Measurements from ENCODE around the gene SLC28A3. TPM values are rescaled to one million over a fixed set of nuclear protein-coding genes. Genes with fewer than 3 reads are reported as not detected.

The SLC28A3 gene
- total RNA-seq, 1 donor from 2014 or later = not detected

- Mint-ChIP-seq H3K4me3 (ENCODE audit: unreplicated experiment) (no peak overlapping the region), H3K36me3 (ENCODE audit: unreplicated experiment) (no peaks in the 10 kb centered on the region)
- TF ChIP-seq CTCF (IDR thresholded peaks at IDR 0.05) = no peak
Measured at GRCh38 chr9:84337252-84337651, 3.3 kb downstream of the SLC28A3 start.

GRCh38 chr9:84331119-84331809 is 9.3 kb downstream of the SLC28A3 start:
- Mint-ChIP-seq H3K27me3 (ENCODE audit: unreplicated experiment) (no peaks in the 10 kb centered on the region), H3K27ac (ENCODE audit: unreplicated experiment) (no peak overlapping the region), H3K4me1 (ENCODE audit: unreplicated experiment) (peaks cover 15% of the 10 kb centered on the region), H3K4me3 (ENCODE audit: unreplicated experiment) (no peak overlapping the region), H3K36me3 (ENCODE audit: unreplicated experiment) (peaks cover 2% of the 10 kb centered on the region), H3K9me3 (ENCODE audit: unreplicated experiment) (peaks cover 3% of the 10 kb centered on the region)
- peak; percentile 13 for DNase-seq (ENCODE audit: extremely low spot score, unreplicated experiment)
- TF ChIP-seq CTCF (IDR thresholded peaks at IDR 0.05) = no peak

More at GRCh38 chr9:84337252-84337651, 3.3 kb downstream of the SLC28A3 start:
- peak; percentile 51 for DNase-seq (ENCODE audit: extremely low spot score, unreplicated experiment)
- Mint-ChIP-seq H3K4me1 (ENCODE audit: unreplicated experiment) (peaks cover 14% of the 10 kb centered on the region), H3K27me3 (ENCODE audit: unreplicated experiment) (no peaks in the 10 kb centered on the region), H3K27ac (ENCODE audit: unreplicated experiment) (no peak overlapping the region), H3K9me3 (ENCODE audit: unreplicated experiment) (no peaks in the 10 kb centered on the region)

GRCh38 chr9:84330246-84330645 is 10.3 kb downstream of the SLC28A3 start:
- peaks cover 16% of the 10 kb centered on the region for H3K4me1 Mint-ChIP-seq (ENCODE audit: unreplicated experiment)
- no peak overlapping the region for H3K27ac Mint-ChIP-seq (ENCODE audit: unreplicated experiment)
- H3K36me3 Mint-ChIP-seq (ENCODE audit: unreplicated experiment) = peaks cover 2% of the 10 kb centered on the region
- TF ChIP-seq CTCF (IDR thresholded peaks at IDR 0.05) = no peak
- H3K4me3 Mint-ChIP-seq (ENCODE audit: unreplicated experiment) = no peak overlapping the region
- H3K27me3 Mint-ChIP-seq (ENCODE audit: unreplicated experiment) = no peaks in the 10 kb centered on the region
- H3K9me3 Mint-ChIP-seq (ENCODE audit: unreplicated experiment) = peaks cover 3% of the 10 kb centered on the region
- no peak for DNase-seq (ENCODE audit: extremely low spot score, unreplicated experiment)

GRCh38 chr9:84327184-84327583 is 13.4 kb downstream of the SLC28A3 start:
- no peak for DNase-seq (ENCODE audit: extremely low spot score, unreplicated experiment)
- no peak overlapping the region for H3K27ac Mint-ChIP-seq (ENCODE audit: unreplicated experiment)

More at GRCh38 chr9:84327184-84327583, 13.4 kb downstream of the SLC28A3 start:
- H3K27me3 Mint-ChIP-seq (ENCODE audit: unreplicated experiment) = no peaks in the 10 kb centered on the region
- H3K4me1 Mint-ChIP-seq (ENCODE audit: unreplicated experiment) = peaks cover 36% of the 10 kb centered on the region
- H3K36me3 Mint-ChIP-seq (ENCODE audit: unreplicated experiment) = peaks cover 2% of the 10 kb centered on the region
- TF ChIP-seq CTCF (IDR thresholded peaks at IDR 0.05) = no peak
- peaks cover 3% of the 10 kb centered on the region for H3K9me3 Mint-ChIP-seq (ENCODE audit: unreplicated experiment)
- no peak overlapping the region for H3K4me3 Mint-ChIP-seq (ENCODE audit: unreplicated experiment)

All from osteocyte (in vitro differentiated cells).